GM18517 (cell line): ENCODE measurements around the gene FOXK1.
"Not testable (repeated sequence)": the region's sequence is repeated elsewhere in the genome, so short reads cannot be mapped to it uniquely, and the experiment has no call there.

ENCODE experiments used
- ATAC-seq: cut with Tn5 transposase; IDR thresholded peaks from one replicate; pipeline ENCODE4 v1.9.1; 2021; ENCODE audit warnings: mild to moderate bottlenecking, moderate library complexity; ENCODE audit not compliant: unreplicated experiment

FOXK1 gene

DNA sequence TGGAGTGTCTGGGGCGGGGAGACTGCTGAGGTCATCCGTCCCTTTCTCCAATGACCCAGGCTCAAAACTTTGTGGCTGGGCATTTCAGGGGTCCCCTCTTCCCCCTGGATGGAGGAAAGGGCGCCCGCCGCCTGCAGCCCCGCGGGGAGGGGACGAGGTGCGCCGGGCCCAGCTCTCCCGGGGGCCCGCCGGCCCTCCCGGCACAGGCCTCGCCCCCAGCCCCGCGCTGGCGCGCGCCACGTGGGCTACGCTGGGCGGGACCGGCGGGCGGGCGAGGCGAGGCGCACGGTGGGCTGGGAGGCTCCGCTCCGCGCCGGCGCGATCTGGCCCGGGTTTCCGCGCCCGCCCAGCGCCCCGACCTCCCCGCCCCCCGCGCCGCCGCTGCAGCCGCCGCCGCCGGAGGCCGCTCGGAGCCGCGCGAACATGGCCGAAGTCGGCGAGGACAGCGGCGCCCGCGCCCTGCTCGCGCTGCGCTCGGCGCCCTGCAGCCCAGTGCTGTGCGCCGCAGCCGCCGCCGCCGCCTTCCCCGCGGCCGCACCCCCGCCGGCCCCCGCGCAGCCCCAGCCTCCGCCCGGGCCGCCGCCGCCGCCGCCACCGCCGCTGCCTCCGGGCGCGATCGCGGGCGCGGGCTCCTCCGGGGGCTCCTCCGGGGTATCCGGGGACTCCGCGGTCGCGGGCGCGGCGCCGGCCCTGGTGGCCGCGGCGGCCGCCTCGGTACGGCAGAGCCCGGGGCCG is at the start of gene FOXK1:
Gene FOXK1, plus strand, starts transcription at position 410 of the 735 bp plus-strand sequence. Its CDS starts 14 bp downstream, at position 424.
- ATAC-seq, result peak; percentile 43

DNA sequence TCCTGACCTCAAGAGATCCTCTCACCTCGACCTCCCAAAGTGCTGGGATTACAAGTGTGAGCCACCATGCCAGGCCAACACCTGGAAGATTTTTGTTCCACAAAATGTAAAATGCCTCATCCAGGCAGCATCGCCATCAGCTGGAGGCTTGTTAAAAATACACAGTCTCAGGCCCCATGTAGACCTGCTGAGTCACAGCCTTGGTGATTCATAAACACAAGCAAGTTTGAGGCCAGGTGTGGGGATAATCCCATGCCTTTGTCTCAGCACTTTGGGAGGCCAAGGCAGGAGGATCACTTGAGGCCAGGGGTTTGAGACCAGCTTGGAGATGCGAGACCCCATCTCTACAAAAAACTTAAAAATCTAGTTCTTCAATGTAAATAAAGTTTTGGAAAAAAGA is 49.1 kb upstream of the FOXK1 start:
- no peak for ATAC-seq

DNA sequence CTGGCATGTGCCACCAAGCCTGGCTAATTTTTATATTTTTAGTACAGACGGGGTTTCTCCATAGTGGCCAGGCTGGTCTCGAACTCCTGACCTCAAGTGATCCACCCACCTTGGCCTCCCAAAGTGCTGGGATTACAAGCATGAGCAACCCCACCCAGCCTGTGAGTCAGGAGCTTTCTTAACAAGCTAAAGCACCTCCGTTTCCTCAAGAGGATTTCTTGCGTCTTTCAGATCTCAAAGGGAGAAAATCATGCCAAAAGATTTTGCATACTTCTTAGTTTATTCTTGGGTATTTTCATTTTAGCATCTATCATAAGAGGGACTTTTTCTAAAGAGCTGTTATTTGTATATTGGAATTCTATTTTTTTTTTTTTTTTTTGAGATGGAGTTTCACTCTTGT is 47.9 kb upstream of the FOXK1 start:
- ATAC-seq, result no peak

DNA sequence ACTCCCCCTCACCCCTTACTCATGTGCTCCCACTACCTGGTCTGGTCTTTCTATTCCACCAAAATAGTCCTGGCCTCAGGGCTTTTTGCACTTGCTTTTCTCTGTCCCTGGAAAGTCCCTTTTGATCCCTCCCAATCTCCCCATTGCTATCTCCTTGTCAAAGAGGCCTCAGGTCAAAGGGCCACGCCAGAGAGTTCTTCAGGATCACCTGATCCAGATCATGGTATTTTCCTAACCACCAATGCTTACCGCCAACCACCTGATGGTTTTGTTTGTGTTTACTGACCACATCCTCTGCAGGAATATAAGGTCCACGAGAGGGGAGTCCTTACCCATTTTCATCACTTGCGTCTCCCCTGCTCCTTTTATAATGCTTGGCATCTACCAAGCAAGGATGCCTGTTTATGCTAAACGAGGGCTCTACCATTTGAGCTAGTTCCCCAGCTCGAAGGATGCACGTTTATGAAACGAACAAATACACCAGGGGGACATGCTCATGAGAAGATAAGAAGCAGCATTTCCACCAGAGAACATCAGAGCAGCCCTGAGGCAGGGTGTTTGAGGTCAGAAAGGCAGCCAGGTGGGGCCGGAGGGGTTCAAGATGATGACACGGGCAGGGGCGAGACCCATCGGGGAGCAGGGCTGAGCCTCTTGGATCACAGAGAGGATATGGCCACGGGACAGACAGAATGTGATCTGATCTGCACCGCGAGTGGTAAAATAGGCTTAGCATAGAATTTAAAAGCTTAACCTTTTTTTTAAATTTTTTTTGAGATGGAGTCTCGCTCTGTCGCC is 43.1 kb upstream of the FOXK1 start:
- ATAC-seq, result no peak

DNA sequence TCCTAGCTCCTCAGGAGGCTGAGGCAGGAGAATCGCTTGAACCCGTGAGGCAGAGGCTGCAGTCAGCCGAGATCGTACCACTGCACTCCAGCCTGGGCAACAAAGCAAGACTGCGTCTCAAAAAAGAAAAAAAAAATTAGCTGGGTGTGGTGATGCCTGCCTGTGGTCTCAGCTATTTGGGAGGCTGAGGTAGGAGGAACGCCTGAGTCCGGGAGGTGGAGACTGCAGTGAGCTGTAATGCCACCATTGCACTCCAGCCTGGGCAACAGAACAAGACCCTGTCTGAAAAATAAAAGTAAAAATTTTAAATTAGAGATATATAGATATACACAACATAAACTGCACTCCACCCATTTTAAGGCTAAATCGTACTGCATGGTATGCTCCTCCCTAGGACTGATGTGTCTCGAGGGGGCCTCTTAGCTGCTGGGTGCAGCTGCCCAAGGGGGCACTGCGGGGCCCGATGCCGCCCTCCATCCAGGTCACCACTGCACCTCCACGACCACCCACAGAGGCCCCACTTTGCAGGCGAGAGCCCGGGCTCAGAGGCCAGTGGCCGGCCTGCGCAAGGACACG is 40.9 kb upstream of the FOXK1 start:
- ATAC-seq, result peak; percentile 42

DNA sequence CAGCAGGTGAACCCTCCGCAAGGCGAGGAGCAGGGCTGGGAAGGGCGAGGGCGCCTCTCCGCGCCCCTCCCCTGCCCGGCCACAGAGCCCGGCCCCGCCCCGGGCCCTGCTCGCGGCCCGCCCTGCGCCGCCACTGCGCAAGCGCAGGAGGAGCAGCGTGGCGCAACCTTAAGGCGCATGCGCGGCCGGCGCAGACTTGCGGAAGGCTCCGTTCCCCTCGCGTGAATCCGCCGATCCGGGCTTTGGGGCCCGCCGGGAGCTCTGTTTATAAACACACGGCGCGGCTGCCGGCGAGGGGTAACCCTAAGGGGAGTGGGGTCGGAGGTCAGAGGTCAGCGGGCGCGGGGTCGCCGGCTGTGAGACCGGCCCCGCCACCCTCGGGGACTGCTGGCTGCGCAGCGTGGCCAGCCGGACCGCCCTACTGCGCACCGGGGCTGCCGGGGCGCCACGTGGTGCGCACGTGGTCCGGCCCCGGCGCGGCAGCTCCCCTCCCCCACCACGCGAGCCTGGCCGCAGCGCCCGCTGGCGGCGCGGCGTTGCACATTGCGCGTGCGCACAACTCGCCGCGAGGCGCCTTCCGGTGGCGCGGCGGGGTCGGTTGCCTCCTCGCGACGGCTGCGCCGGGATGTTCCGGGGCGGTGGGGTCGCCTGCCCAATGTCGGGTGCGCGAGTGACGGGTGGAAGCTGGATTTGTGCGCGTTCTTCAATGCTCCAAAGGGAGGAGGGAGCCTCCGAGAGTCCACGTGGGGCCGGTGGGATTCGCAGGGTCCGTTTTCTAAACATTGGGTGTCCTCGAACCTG is 40.2 kb upstream of the FOXK1 start:
- ATAC-seq, result peak; percentile 80

DNA sequence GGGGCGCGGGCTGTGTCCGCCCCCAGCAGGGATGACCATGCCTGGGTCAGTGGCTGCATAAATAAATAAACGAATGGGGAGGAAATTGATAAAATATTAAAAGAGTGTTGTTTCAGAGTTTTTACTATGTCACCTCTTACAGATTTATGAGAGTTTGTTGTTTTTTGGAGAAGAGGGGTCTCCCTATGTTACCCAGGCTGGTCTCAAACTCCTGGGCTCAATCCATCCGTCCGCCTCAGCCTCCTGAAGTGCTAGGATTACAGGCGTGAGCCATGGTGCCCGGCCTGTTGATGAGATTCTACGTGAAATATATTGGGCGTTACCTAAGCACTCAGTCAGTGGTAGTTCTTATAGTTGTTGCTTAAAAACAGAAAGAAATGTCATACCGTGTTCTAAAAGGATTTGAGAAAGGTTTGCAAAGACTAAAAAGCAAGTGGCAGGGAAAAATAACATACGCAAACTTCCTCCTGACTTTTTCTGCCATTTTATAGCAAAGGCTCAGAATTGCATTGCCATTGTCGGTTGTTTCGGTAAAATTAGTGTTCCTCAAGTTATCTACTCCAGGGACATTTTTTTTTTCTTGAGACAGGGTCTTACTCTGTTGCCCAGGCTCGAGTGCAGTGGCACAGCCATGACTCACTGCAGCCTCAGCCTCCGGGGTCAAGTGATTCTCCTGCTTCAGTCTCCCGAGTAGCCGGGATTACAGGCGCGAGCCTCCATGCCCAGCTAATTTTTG is 39.5 kb upstream of the FOXK1 start:
- no peak for ATAC-seq

DNA sequence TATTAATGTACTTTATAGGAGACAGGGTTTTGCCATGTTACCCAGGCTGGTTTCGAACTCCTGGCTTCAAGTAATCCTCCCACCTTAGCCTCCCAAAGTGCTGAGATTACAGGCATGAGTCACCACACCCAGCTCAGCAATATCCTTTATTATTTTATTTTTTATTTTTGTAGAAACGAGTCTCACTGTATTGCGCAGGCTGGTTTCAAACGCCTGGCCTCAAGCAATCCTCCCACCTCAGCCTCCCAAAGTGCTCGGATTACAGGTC is 39.0 kb upstream of the FOXK1 start:
- ATAC-seq, result not testable (repeated sequence)

DNA sequence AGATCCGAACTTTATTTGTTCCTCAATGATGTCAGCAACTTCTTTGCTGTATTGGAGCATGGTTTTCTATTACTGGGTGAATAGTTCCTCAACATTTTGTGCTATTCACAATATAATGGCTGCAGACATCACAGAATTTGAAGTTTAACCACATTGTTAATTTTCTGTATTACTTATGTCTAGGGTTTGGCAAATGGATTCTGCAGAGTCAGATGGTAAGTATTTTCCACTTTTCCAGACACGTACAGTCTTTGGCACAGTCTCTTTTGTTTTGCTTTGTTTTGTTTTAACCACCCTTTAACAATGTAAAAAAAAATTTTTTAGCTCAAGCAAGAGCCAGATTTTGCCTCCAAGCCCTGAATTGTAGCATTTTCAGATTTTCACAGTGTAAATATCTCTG is 36.8 kb upstream of the FOXK1 start:
- no peak for ATAC-seq

DNA sequence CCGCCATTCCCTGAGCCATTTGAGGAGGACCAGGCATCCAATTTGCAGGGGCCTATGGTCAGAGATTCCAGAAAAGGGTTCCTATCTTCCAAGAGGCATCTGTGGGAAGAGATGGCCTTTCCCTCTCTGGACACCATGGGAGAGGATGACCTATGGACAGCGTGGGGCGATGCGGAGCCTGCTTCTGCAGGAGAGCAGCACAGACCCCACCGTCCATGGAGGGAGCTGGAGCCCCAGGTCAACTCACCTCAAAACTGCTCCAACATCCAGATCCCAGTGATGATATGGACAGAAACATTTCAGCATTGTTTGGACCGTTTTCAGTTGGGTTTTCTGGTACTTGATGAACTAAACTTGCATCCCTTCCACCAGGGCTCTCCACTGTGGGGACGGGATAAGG is 34.0 kb upstream of the FOXK1 start:
- no peak for ATAC-seq

DNA sequence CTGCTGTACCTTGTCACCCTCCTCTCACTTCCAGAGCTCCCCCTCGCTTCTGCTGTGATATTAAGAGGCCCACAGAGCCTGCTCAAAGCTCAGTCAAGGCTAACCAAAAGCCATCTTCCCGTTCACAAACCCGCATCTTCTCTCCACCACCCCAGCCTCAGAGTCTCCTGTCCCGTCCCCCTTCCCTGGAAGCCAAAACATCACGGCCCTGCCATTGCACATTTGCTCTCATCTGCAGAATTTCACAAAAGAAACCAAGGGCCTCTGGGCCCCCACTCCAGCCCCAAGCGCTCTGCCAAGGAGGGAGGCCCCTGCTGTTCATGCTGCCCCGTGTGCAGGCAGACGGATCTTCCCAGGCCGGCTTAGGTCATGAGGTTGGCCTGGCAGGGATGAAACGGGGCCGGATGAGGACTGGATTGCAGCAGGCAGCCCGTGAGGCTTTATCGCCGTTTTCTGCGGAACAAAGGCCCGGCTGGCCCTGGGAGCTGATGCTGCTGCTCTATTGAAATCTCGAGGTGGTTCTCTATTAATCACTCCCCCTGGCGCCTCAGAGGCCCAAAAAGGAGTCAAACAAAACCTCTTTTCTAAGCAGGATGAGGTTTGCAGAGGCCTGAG is 31.6 kb upstream of the FOXK1 start:
- ATAC-seq, result no peak

DNA sequence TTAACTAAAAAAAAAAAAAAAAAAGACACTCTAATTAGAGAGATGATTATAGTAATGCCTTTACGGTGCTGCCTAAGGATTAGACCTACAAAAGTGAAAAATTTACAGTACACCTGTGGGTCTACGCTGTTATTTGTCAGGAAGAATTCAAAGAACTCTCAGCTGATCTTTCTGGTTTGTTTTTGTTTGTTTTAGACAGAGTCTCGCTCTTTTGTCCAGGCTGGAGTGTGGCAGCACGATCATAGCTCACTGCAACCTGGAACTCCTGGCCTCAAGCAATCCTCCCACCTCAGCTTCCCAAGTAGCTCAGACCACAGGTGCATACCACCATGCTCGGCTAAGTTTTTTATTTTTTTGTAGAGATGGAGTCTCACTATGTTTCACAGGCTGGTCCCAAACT is 28.3 kb upstream of the FOXK1 start:
- ATAC-seq, result no peak

DNA sequence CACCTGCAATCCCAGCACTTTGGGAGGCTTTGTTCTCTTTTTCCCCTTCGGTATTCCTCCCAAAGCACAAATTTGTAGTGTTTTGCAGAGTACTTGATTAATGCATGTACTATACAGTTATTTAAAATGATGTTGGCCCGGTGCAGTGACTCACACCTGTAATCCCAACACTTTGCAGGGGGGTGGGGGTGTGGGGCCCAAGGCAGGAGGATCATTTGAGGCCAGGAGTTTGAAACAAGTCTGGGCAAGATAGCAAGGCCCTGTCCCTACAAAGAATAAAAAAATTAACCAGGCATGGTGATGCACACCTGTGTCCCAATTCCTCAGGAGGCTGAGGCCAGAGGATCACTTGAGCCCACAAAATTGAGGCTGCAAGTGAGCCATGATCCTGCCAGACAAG is 26.8 kb upstream of the FOXK1 start:
- no peak for ATAC-seq

DNA sequence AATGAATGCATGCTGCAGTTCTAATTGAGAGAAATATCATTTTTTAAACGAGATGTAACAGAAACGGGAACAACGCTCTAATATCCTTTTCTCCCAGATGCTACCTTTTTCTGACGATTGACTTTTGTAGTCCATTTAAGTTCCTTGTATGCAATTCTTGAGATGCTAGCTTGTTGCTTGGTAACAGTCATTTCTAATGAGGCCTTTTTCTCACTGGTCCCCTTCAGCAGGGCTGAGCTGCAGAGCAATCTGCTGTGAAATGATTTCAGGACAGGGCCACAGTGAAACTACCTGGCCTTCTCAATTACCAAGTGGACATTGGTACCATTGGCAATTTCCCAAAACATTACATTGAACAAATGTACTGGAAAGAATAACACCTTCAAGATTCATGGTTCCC is 26.2 kb upstream of the FOXK1 start:
- no peak for ATAC-seq

DNA sequence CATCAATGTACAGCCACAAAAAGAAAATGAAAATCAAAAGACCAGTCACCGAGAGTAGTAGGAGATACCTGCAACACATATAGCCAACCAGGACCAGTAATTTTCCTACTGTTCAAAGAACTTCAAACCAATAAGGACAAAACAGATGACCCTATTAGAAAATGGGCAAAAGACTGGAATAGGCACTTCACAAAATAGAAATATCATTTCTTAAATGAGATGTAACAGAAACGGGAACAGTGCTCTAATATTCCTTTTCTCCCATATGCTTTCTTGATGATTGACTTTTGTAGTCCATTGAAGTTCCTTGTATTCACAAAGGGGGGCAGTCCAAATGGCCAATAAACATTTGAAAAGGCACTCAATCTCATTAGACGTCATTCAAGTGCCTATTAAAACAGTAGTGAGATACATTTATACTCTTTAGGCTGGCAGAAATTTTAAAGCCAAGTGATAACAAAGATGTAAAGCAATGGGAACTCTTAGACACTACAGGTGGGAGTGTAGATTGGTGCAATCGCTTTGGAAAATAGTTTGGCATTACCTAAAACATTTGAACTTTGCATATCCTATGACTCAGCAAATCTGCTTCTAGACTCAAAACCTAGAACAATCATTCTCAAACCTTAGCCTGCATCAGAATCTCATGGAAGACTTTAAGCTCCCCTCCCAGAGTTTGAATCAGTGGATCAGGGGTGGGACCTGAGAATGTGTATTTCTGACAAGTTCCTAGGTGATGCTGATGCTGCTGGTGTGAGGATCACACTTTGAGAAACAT is 24.3 kb upstream of the FOXK1 start:
- no peak for ATAC-seq

DNA sequence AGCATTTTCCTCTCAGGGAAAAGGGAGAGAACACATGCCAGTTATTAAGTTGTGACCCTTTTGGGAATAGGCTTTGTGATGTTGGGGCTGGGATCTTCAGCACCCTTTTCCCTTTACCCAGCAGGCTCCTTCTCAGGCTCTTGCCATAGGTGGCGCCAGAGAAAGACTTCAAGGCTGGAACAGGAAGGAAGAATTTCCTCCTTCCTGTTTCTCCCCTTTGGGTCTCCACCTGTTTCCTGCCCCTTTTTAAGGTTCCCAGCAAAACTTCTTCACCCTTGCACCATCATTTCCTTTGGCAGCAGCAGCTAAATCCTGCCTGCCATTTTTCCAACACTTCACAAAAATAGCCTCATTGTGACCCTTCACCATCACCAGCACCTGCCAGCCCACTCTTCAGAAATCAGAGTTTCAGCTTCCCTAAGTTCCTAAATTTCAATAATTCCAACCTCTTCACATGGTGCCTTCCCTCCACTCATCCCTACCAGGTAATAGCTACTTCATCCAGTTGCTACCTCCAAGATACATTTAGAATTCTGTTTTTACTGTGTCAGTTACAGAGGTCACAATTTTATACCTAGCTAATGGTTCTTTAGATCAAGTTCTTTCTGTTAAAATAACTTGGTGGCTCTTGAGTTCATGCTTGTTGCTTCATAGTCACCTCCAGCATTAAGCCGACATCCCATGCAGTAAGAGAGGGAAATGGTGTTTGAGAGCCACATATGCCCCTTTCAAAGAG is 22.4 kb upstream of the FOXK1 start:
- no peak for ATAC-seq

DNA sequence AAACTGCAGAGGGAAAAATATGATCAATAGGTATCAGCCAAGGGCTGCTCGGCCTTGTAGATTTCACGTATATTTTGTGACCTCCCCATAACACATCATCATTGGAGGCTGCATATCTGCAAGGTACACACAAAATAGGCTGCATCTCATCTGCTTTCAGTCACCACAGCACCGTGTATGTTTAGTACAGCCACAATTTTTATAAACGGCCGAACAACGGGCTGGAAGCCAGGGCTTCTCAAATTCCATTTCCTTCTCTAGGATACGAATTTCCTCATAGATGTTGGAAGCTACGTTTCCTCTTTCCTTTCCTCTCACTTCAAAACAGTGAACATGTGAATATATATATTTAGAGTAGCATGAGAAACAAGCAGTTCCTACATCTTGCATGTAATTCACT is 20.2 kb upstream of the FOXK1 start:
- ATAC-seq, result no peak

DNA sequence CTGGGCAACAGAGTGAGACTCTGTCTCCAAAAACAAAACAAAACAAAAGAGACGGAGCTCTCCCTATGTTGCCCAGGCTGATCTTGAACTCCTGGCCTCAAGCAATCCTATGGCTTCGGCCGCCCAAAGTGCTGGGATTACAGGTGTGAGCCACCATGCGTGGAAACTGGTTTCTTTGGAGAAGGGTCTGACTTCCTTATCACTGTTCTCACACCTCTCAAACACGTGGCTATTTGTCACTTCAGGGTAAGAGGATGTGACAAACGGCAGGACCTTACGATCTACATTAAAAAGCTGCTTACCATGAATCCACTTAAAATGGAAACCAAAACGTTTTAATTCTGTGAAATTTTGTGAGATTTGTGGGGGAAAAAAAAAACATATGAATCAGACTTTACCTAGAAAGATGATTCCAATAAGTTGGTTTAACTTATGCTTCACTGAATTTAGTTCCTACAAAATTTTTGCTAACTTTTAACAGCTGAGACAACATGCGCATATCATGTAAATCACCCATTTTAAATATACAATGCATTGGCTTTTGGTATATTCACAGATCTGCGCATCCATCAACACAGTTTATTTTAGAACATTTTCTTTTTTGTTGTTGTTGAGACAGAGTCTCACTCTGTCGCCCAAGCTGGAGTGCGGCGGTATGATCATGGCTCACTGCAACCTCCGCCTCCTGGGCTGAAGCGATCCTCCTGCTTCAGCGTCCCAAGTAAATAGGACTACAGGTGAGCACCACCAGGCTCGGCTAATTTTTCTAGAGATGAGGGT is 18.7 kb upstream of the FOXK1 start:
- no peak for ATAC-seq
